ENCODE data around the gene NYNRIN. TPM values are rescaled to one million over a fixed set of nuclear protein-coding genes. Genes with fewer than 3 reads are reported as not detected.

Gene NYNRIN
- total and polyA plus RNA-seq, 2 of the 8 experiments (the other 6 are each of a cell fraction or from before 2014, with no cell fraction given) = 15.2 to 18.3 TPM

- Histone ChIP-seq H3K4me1 (replicated peaks in 1 of 4; ENCODE audit: control insufficient read depth in 3 of 4, insufficient read depth in 4 of 4, low read length in 3 of 4) (peaks cover 0 to 7% (median 2%) of the 10 kb centered on the region in 4 experiments; a peak in 4 of 7 replicates), H3K27ac (ENCODE audit: low read depth, low read length) (no peak overlapping the region), H2BK120ac (replicated peaks; ENCODE audit: low read depth, low read length) (no peak overlapping the region), H3K23me2 (ENCODE audit: low read depth, low read length) (no peaks in the 10 kb centered on the region), H3K9me3 (ENCODE audit: insufficient read depth in 2 of 2, low read depth in 1 of 2, low read length in 1 of 2) (no peaks in the 10 kb centered on the region), H3K4me2 (ENCODE audit: insufficient read depth in 1 of 2, low read depth in 2 of 2, low read length in 2 of 2) (no peak overlapping the region), H3K4ac (replicated peaks; ENCODE audit: insufficient read length, low read depth, low read length) (no peak overlapping the region), H3K56ac (replicated peaks; ENCODE audit: insufficient read length, low read depth, low read length) (no peak overlapping the region), H2BK12ac (ENCODE audit: low read depth, low read length) (0 out of 2 replicates have a peak overlapping the region, but pooled peaks have one; percentile 23), H4K20me1 (replicated peaks in 1 of 2; ENCODE audit: control insufficient read depth in 1 of 2, insufficient read depth in 2 of 2, low read length in 2 of 2) (no peaks in the 10 kb centered on the region), H2BK20ac (ENCODE audit: low read length) (no peak overlapping the region), H2BK5ac (ENCODE audit: low read depth, low read length) (no peak overlapping the region), H4K91ac (replicated peaks; ENCODE audit: insufficient read length, low read length) (no peak overlapping the region), H3K36me3 (ENCODE audit: control insufficient read depth in 2 of 4, insufficient read depth in 4 of 4, low read length in 3 of 4) (no peaks in the 10 kb centered on the region), H3K23ac (ENCODE audit: insufficient read length) (no peak overlapping the region), H4K8ac (ENCODE audit: extremely low read depth, insufficient read depth, low read length) (no peak overlapping the region), H3K18ac (ENCODE audit: extremely low read depth, low read length) (no peak overlapping the region), H3K27me3 (replicated peaks in 1 of 4; ENCODE audit: control insufficient read depth in 3 of 4, extremely low read depth in 1 of 4, insufficient read depth in 3 of 4, low read length in 3 of 4) (no peaks in the 10 kb centered on the region), H2BK15ac (ENCODE audit: low read length) (0 out of 2 replicates have a peak overlapping the region, but pooled peaks have one; percentile 65), H4K5ac (ENCODE audit: insufficient read length, low read depth, low read length) (no peak overlapping the region), H3K79me2 (ENCODE audit: control insufficient read depth in 1 of 2, insufficient read depth in 2 of 2, low read length in 2 of 2) (no peaks in the 10 kb centered on the region), H2AFZ (ENCODE audit: low read length) (no peak overlapping the region), H2AK5ac (ENCODE audit: low read depth, low read length) (peak overlapping the region; percentile 60; the same call in 1 of the 2 replicates), H3K4me3 (ENCODE audit: extremely low read depth in 1 of 4, insufficient read depth in 2 of 4, low read depth in 3 of 4, low read length in 4 of 4) (no peak overlapping the region), H3K79me1 (ENCODE audit: low read depth, low read length) (no peaks in the 10 kb centered on the region), H3K9ac (replicated peaks in 1 of 4; ENCODE audit: extremely low read depth in 1 of 4, low read depth in 3 of 4, low read length in 3 of 4) (no peak overlapping the region), H3K14ac (ENCODE audit: insufficient read length) (no peak overlapping the region)
- ChIA-PET POLR2A (ENCODE audit: partially characterized antibody) (no interaction called here), CTCF (ENCODE audit: partially characterized antibody) (interaction anchor here (0.7 to 16.4 kb wide), 5 partner anchors 10 to 826 kb away, joined by 3 to 207 read pairs (median 3); partner anchors contain the start of genes CBLN3 and KHNYN)
- WGBS, 2 experiments (ENCODE audit: extremely low coverage in 1 of 2, insufficient coverage in 1 of 2, insufficient read length in 1 of 2, insufficient replicate concordance in 2 of 2, low coverage in 1 of 2, low lambda C conversion rate in 2 of 2, missing lambda C conversion rate in 1 of 2) = 87 to 100% methylated on average over 1 to 4 of the region's 4 CpGs
- DNase-seq (ENCODE audit: low read depth in 1 of 2, low spot score in 2 of 2) (no peak), FAIRE-seq (no peak)
- TF ChIP-seq TBP (IDR thresholded peaks at IDR 0.05; ENCODE audit: low read depth, low read length) = no peak
- no peak for TF ChIP-seq SIRT6 (IDR thresholded peaks at IDR 0.05; ENCODE audit: low read length)
- no peak for TF ChIP-seq NRF1 (IDR thresholded peaks at IDR 0.05; ENCODE audit: low read depth, low read length)
- no peak for TF ChIP-seq EP300 (IDR thresholded peaks at IDR 0.05; ENCODE audit: borderline replicate concordance in 1 of 2, low read depth in 2 of 2, low read length in 2 of 2)
- TF ChIP-seq EGR1 (IDR thresholded peaks at IDR 0.05; ENCODE audit: borderline replicate concordance, low read depth, low read length) = no peak
- no peak for TF ChIP-seq PHF8 (conservative IDR thresholded peaks at IDR 0.05; ENCODE audit: low read depth, low read length)
- no peak for TF ChIP-seq RXRA (IDR thresholded peaks at IDR 0.05; ENCODE audit: insufficient read depth, low read depth, low read length)
- no peak for TF ChIP-seq KDM4A (IDR thresholded peaks at IDR 0.05; ENCODE audit: low read depth, low read length, severe bottlenecking)
- TF ChIP-seq SUZ12 (IDR thresholded peaks at IDR 0.05; ENCODE audit: low read length) = no peak
- no peak for TF ChIP-seq KDM1A (IDR thresholded peaks at IDR 0.05; ENCODE audit: borderline replicate concordance, low read length)
- no peak for TF ChIP-seq GTF2F1 (IDR thresholded peaks at IDR 0.05; ENCODE audit: borderline replicate concordance, low read depth, low read length)
- no peak for TF ChIP-seq KDM5A (IDR thresholded peaks at IDR 0.05; ENCODE audit: low read length)
- no peak for TF ChIP-seq SIN3A (conservative IDR thresholded peaks at IDR 0.05 in 1 of 2, IDR thresholded peaks at IDR 0.05 in 1 of 2; ENCODE audit: low read depth in 1 of 2, low read length in 2 of 2)
- no peak for TF ChIP-seq SRF (IDR thresholded peaks at IDR 0.05; ENCODE audit: low read depth, low read length)
Measured at GRCh38 chr14:24384169-24384568, 14.6 kb upstream of the NYNRIN start.

All from H1 (cell line).